IMR-90 (cell line): ENCODE data around the gene KIAA1328. TPM values are rescaled to one million over a fixed set of nuclear protein-coding genes. Genes with fewer than 3 reads are reported as not detected.

Experiments used
- ATAC-seq: fragments of 200-7000 bp; cut with Tn5 transposase; 2 replicates; pipeline ENCODE4 v1.9.1; 2020; ENCODE audit warnings: low read depth, mild to moderate bottlenecking, moderate library complexity
- BruUV-seq: library from RNA; stranded (reverse); fragments of 400-500 nt; replicated peaks from 2 replicates; lab custom pipeline; 2021; lab: Mats Ljungman, UMichigan
- CTCF ChIA-PET: fragments of 300-600 bp; formaldehyde crosslinking; extraction: SDS; loops from one replicate; lab custom pipeline; 2021; ENCODE audit warnings: antibody characterized with exemption; lab: Yijun Ruan, JAX
- POLR2A ChIA-PET: fragments of 300-600 bp; sonication (Branson Sonifier 250); formaldehyde crosslinking; loops from one replicate; lab custom pipeline; 2022; ENCODE audit warnings: antibody characterized with exemption; ENCODE audit not compliant: unreplicated experiment; lab: Charles Lee
- DNase-seq: peaks from one replicate; pipeline ENCODE4 v3.0.0; 2013
- H2AFZ ChIP-seq: replicated peaks from 2 replicates; pipeline ENCODE3; 2013; ENCODE audit warnings: low read length, mild to moderate bottlenecking; ENCODE audit not compliant: poor library complexity
- H2AK5ac ChIP-seq: 2 replicates; pipeline ENCODE4 v1.6.1; 2013; ENCODE audit warnings: low read depth, low read length, inconsistent platforms
- H2AK9ac ChIP-seq: replicated peaks from 2 replicates; pipeline ENCODE3; 2013; ENCODE audit warnings: mild to moderate bottlenecking, low read depth, low read length, moderate library complexity; ENCODE audit not compliant: poor library complexity
- H2BK120ac ChIP-seq: 2 replicates; pipeline ENCODE4 v1.6.1; 2013; ENCODE audit warnings: low read depth, low read length, inconsistent platforms
- H2BK15ac ChIP-seq: 3 replicates; pipeline ENCODE4 v1.6.1; 2013; ENCODE audit warnings: low read depth, low read length, inconsistent platforms
- H2BK20ac ChIP-seq: 2 replicates; pipeline ENCODE4 v1.6.1; 2013; ENCODE audit warnings: low read depth, mild to moderate bottlenecking, inconsistent platforms, low read length, moderate library complexity
- H2BK5ac ChIP-seq: 2 replicates; pipeline ENCODE4 v1.6.1; 2013; ENCODE audit warnings: mild to moderate bottlenecking, low read depth, low read length, inconsistent platforms; ENCODE audit not compliant: poor library complexity, severe bottlenecking
- H3K14ac ChIP-seq: replicated peaks from 2 replicates; pipeline ENCODE4 v1.6.1; 2013; ENCODE audit warnings: low read depth, low read length, inconsistent platforms
- H3K18ac ChIP-seq: 2 replicates; pipeline ENCODE4 v1.6.1; 2013; ENCODE audit warnings: low read depth, low read length, control low read depth
- H3K23ac ChIP-seq: 2 replicates; pipeline ENCODE4 v1.6.1; 2013; ENCODE audit warnings: low read depth, low read length, inconsistent platforms
- H3K27ac ChIP-seq: 2 replicates; pipeline ENCODE4 v1.5.1; 2013; ENCODE audit warnings: mild to moderate bottlenecking, control low read depth, low read length; ENCODE audit not compliant: insufficient read depth
- H3K27me3 ChIP-seq: 2 replicates; pipeline ENCODE4 v1.6.1; 2013; ENCODE audit warnings: low read length; ENCODE audit not compliant: control insufficient read depth, insufficient read depth
- H3K36me3 ChIP-seq: 2 replicates; pipeline ENCODE4 v1.6.1; 2013; ENCODE audit warnings: low read length, mixed read lengths; ENCODE audit not compliant: control insufficient read depth, insufficient read depth
- H3K4ac ChIP-seq: 2 replicates; pipeline ENCODE4 v1.6.1; 2013; ENCODE audit warnings: low read depth, low read length, inconsistent platforms
- H3K4me1 ChIP-seq: 2 replicates; pipeline ENCODE4 v1.6.1; 2013; ENCODE audit warnings: low read length, mixed read lengths; ENCODE audit not compliant: control insufficient read depth, insufficient read depth
- H3K4me2 ChIP-seq: 2 replicates; pipeline ENCODE4 v1.6.1; 2013; ENCODE audit warnings: low read depth, mild to moderate bottlenecking, control low read depth, low read length, moderate library complexity
- H3K4me3 ChIP-seq: 2 replicates; pipeline ENCODE4 v1.5.1; 2013; ENCODE audit warnings: low read depth, mild to moderate bottlenecking, control low read depth, low read length, moderate library complexity; ENCODE audit not compliant: insufficient read depth
- H3K56ac ChIP-seq: 2 replicates; pipeline ENCODE4 v1.6.1; 2013; ENCODE audit warnings: low read length, inconsistent platforms; ENCODE audit not compliant: insufficient read depth; ENCODE audit errors: extremely low read depth
- H3K79me1 ChIP-seq, 2 experiments: 2 replicates each; pipeline ENCODE4 v1.6.1; 2013; ENCODE audit warnings: low read length in 2 of 2, inconsistent platforms in 1 of 2, low read depth in 1 of 2
- H3K9ac ChIP-seq: 2 replicates; pipeline ENCODE4 v1.6.1; 2013; ENCODE audit warnings: low read depth, low read length, control low read depth
- H3K9me1 ChIP-seq: 2 replicates; pipeline ENCODE4 v1.6.1; 2013; ENCODE audit warnings: low read length, inconsistent platforms; ENCODE audit not compliant: insufficient read depth
- H3K9me3 ChIP-seq: 2 replicates; pipeline ENCODE4 v1.6.1; 2013; ENCODE audit warnings: low read length; ENCODE audit not compliant: control insufficient read depth, insufficient read depth
- H4K20me1 ChIP-seq: 2 replicates; pipeline ENCODE4 v1.6.1; 2013; ENCODE audit warnings: low read length, inconsistent platforms; ENCODE audit not compliant: insufficient read depth
- H4K5ac ChIP-seq: 2 replicates; pipeline ENCODE4 v1.6.1; 2013; ENCODE audit warnings: mild to moderate bottlenecking, low read depth, low read length, control low read depth
- H4K8ac ChIP-seq, 2 experiments: 2 replicates each; pipeline ENCODE4 v1.6.1; 2013; ENCODE audit warnings: low read depth in 2 of 2, low read length in 2 of 2, control low read depth in 1 of 2, inconsistent platforms in 1 of 2
- H4K91ac ChIP-seq: 2 replicates; pipeline ENCODE4 v1.6.1; 2013; ENCODE audit warnings: low read depth, low read length, inconsistent platforms; ENCODE audit not compliant: insufficient read depth
- CEBPB ChIP-seq: IDR thresholded peaks from 2 replicates; pipeline ENCODE4 v1.6.1; 2012; ENCODE audit warnings: low read depth, low read length, improper control_type of control experiment
- RFX5 ChIP-seq: IDR thresholded peaks from 2 replicates; pipeline ENCODE4 v1.8.0; 2012; ENCODE audit warnings: low read depth, mild to moderate bottlenecking, low read length, moderate library complexity
- WGBS, 2 experiments: methylation state at CpG; one replicate each; pipeline versions ENCODE4 v1.1.5 to v1.1.7; 2013; ENCODE audit warnings: missing lambda C conversion rate in 2 of 2; ENCODE audit not compliant: insufficient read length in 1 of 2; ENCODE audit errors: extremely low coverage in 2 of 2; 5-methylcytosine and 5-hydroxymethylcytosine counted together
- dilution Hi-C: fragments of 300-500 bp; cut with HindIII; formaldehyde crosslinking; loops from one replicate; pipeline ENCODE4 v1.14.3; 2018; ENCODE audit warnings: low sequenced_read_pairs; ENCODE audit not compliant: unreplicated experiment
- in situ Hi-C: fragments of 300-500 bp; cut with MboI; formaldehyde crosslinking; loops from 3 replicates; pipeline ENCODE4 v1.14.3; 2019; ENCODE audit warnings: low sequenced_read_pairs, inconsistent platforms, mixed read lengths
- intact Hi-C: fragments of 100-400 bp; cut with micrococcal nuclease; formaldehyde crosslinking; loops from 2 replicates; pipeline ENCODE4 v1.10.0; 2022
- polyA plus RNA-seq, 3 experiments: library from polyadenylated mRNA; depleted of rRNA; stranded (reverse); fragments of >200 nt; gene quantifications; 2 replicates each; pipeline ENCODE4 v1.2.3, GENCODE V29; 2012; ENCODE audit warnings: low replicate concordance in 1 of 3
- total RNA-seq: library from RNA; depleted of rRNA; stranded (reverse); fragments of >200 nt; gene quantifications from 2 replicates; pipeline ENCODE4 v1.2.3, GENCODE V29; 2012

The KIAA1328 gene
- total and polyA plus RNA-seq, 2 of the 4 experiments (the other 2 are of a cell fraction) = 2.4 to 7.0 TPM

DNA sequence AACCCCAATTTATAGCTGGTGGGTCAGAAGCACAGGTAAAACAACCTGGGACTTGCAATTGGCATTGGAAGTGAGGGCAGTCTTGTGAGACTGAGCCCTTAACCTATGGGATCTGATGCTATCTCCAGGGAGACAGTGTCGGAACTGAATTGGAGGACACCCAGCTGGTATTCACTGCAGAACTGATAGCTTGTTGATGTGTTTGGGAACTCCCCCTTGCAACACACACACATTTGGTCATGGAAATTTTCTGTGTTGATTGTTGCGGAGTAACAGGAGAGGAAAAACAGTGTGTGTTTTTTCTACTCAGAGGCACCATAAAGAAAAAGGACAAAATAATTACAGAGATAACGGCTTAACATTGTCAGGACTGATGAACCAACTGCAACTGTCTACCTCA lies 16.2 kb upstream of the KIAA1328 start:
- H3K79me1 ChIP-seq = peaks cover 7 to 21% of the 10 kb centered on the region in 2 experiments
- peaks cover 17% of the 10 kb centered on the region for H3K4me1 ChIP-seq
- no peak overlapping the region for H3K27ac ChIP-seq
- H2AK5ac ChIP-seq = no peak overlapping the region
- H3K36me3 ChIP-seq = peaks cover 13% of the 10 kb centered on the region
- H4K5ac ChIP-seq = no peak overlapping the region
- no peak overlapping the region for H3K56ac ChIP-seq
- H2BK120ac ChIP-seq = no peak overlapping the region
- H4K20me1 ChIP-seq = peaks cover 2% of the 10 kb centered on the region; the same call in 1 of the 2 replicates
- H2BK5ac ChIP-seq = no peak overlapping the region
- H3K18ac ChIP-seq = no peak overlapping the region
- no CpG with 5 or more reads among the region's 3 CpGs for WGBS, 2 experiments
- no peak overlapping the region for H4K8ac ChIP-seq
- H3K9me1 ChIP-seq = peaks cover 7% of the 10 kb centered on the region
- no peak for ATAC-seq
- dilution Hi-C loops = no loop called here
- no peak overlapping the region for H2AFZ ChIP-seq
- no TSS peak for BruUV-seq
- POLR2A ChIA-PET = no interaction called here
- in situ Hi-C loops = no loop called here
- no peak overlapping the region for H2BK15ac ChIP-seq
- intact Hi-C loops = no loop called here
- H3K4ac ChIP-seq = no peak overlapping the region
- H3K14ac ChIP-seq = no peak overlapping the region
- H2AK9ac ChIP-seq = no peak overlapping the region
- no peak overlapping the region for H2BK20ac ChIP-seq
- no peak overlapping the region for H3K4me3 ChIP-seq
- CTCF ChIA-PET = no interaction called here
- no peak overlapping the region for H3K4me2 ChIP-seq
- no peaks in the 10 kb centered on the region for H3K9me3 ChIP-seq
- no peaks in the 10 kb centered on the region for H3K27me3 ChIP-seq
- H3K23ac ChIP-seq = no peak overlapping the region
- H4K91ac ChIP-seq = no peak overlapping the region
- DNase-seq = peak; percentile 28
- TF ChIP-seq RFX5 (no peak), CEBPB (0 out of 2 replicates have a peak, but pooled peaks have one; percentile 1)
- H3K9ac ChIP-seq = no peak overlapping the region
